Hepatocyte (in vitro differentiated cells): Measurements from ENCODE around the gene MAGEB2.

Experiments used
- EZH2 ChIP-seq: fragments of 200-600 bp; sonication (generic); IDR thresholded peaks from 2 replicates; pipeline ENCODE4 v1.6.1; 2016; ENCODE audit warnings: antibody characterized with exemption, mild to moderate bottlenecking, borderline replicate concordance
- EZH2phosphoT487 ChIP-seq: fragments of 200-600 bp; sonication (generic); IDR thresholded peaks from one replicate; pipeline ENCODE4 v1.6.1; 2018; ENCODE audit warnings: antibody characterized with exemption, mild to moderate bottlenecking, low read depth, moderate library complexity; ENCODE audit not compliant: unreplicated experiment, severe bottlenecking
- TF ChIP-seq, protein P1 (sequence below): fragments of 200-600 bp; sonication (generic); IDR thresholded peaks from 2 replicates; pipeline ENCODE4 v1.5.1; 2016; ENCODE audit warnings: antibody characterized with exemption, mild to moderate bottlenecking; ENCODE audit not compliant: poor library complexity

DNA sequence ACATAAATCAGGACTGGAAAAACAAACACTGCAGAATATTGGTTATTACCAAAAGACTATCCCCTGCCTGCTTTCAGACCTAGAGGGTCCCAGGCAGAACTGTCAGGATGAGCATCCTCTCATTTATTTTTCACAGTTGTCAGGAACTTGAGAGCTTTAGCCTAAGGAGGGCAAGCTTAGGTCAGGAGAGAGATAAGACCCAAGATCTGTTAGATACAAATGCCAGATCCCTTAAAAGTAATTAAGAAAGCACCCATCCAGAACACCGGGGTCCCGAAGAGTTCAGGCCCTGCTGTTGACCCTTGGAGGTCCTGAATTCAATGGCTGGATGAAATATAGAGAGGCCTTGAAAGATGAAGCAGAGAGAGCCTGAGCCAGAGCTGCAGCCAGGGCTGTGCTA is 9.2 kb downstream of the MAGEB2 start:
- TF ChIP-seq, protein P1, sequence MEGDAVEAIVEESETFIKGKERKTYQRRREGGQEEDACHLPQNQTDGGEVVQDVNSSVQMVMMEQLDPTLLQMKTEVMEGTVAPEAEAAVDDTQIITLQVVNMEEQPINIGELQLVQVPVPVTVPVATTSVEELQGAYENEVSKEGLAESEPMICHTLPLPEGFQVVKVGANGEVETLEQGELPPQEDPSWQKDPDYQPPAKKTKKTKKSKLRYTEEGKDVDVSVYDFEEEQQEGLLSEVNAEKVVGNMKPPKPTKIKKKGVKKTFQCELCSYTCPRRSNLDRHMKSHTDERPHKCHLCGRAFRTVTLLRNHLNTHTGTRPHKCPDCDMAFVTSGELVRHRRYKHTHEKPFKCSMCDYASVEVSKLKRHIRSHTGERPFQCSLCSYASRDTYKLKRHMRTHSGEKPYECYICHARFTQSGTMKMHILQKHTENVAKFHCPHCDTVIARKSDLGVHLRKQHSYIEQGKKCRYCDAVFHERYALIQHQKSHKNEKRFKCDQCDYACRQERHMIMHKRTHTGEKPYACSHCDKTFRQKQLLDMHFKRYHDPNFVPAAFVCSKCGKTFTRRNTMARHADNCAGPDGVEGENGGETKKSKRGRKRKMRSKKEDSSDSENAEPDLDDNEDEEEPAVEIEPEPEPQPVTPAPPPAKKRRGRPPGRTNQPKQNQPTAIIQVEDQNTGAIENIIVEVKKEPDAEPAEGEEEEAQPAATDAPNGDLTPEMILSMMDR = no peak
- TF ChIP-seq EZH2 (no peak), EZH2phosphoT487 (no peak)
